BLaER1 treated with 17β-estradiol and CSF1 and Interleukin-3, amounts not matched to agents 10 nM and 100 nM (cell line): ENCODE data around the gene EPHA8.

Experiments
- H3K27ac ChIP-seq, 11 experiments: shearing (Covaris generic); formaldehyde crosslinking; 2 replicates each; pipeline ENCODE4 v1.8.1; 2022
- H3K27me3 ChIP-seq, 11 experiments: shearing (Covaris generic); formaldehyde crosslinking; 2 replicates each; pipeline ENCODE4 v1.8.1; 2022
- H3K36me3 ChIP-seq, 11 experiments: shearing (Covaris generic); formaldehyde crosslinking; 2 replicates each; pipeline ENCODE4 v1.8.1; 2022
- H3K4me1 ChIP-seq, 10 experiments: shearing (Covaris generic); formaldehyde crosslinking; 2 replicates each; pipeline ENCODE4 v1.8.1; 2022
- H3K4me2 ChIP-seq, 11 experiments: shearing (Covaris generic); formaldehyde crosslinking; 2 replicates each; pipeline ENCODE4 v1.8.1; 2022
- H3K4me3 ChIP-seq, 10 experiments: shearing (Covaris generic); formaldehyde crosslinking; 2 replicates each; pipeline ENCODE4 v1.8.1; 2022
- H3K9ac ChIP-seq, 11 experiments: shearing (Covaris generic); formaldehyde crosslinking; 2 replicates each; pipeline ENCODE4 v1.8.1; 2022
- H3K9me3 ChIP-seq, 11 experiments: shearing (Covaris generic); formaldehyde crosslinking; replicated peaks in 1 of 11; 2 replicates each; pipeline ENCODE4 v1.8.1; 2022
- H4K20me1 ChIP-seq, 11 experiments: shearing (Covaris generic); formaldehyde crosslinking; 2 replicates each; pipeline ENCODE4 v1.8.1; 2022
- Cebpa-rat ChIP-seq, 11 experiments: shearing (Covaris generic); IDR thresholded peaks; 2 replicates each; pipeline ENCODE4 v1.8.1; 2022

The EPHA8 gene

GRCh38 chr1:22641247-22641646 lies 78.0 kb downstream of the EPHA8 start:
- Histone ChIP-seq H3K9ac (peak overlapping the region in 2 of 11 experiments; percentile 60 to 82; a peak in 4 of 22 replicates), H3K4me1 (peaks cover 35 to 100% (median 50%) of the 10 kb centered on the region in 10 experiments), H3K4me3 (peak overlapping the region in 2 of 10 experiments; percentile 84 to 90; a peak in 3 of 20 replicates), H3K36me3 (peaks cover 0 to 79% (median 0%) of the 10 kb centered on the region in 11 experiments; a peak in 6 of 22 replicates), H3K9me3 (no peaks in the 10 kb centered on the region), H3K27ac (peak overlapping the region in 2 of 11 experiments; percentile 39; a peak in 3 of 22 replicates), H3K27me3 (no peaks in the 10 kb centered on the region), H3K4me2 (peak overlapping the region in 4 of 11 experiments; percentile 34 to 100 (median 89); a peak in 6 of 22 replicates), H4K20me1 (peaks cover 0 to 26% (median 0%) of the 10 kb centered on the region in 11 experiments; a peak in 6 of 22 replicates)
- no peak for TF ChIP-seq Cebpa-rat (IDR thresholded peaks at IDR 0.05)

DNA sequence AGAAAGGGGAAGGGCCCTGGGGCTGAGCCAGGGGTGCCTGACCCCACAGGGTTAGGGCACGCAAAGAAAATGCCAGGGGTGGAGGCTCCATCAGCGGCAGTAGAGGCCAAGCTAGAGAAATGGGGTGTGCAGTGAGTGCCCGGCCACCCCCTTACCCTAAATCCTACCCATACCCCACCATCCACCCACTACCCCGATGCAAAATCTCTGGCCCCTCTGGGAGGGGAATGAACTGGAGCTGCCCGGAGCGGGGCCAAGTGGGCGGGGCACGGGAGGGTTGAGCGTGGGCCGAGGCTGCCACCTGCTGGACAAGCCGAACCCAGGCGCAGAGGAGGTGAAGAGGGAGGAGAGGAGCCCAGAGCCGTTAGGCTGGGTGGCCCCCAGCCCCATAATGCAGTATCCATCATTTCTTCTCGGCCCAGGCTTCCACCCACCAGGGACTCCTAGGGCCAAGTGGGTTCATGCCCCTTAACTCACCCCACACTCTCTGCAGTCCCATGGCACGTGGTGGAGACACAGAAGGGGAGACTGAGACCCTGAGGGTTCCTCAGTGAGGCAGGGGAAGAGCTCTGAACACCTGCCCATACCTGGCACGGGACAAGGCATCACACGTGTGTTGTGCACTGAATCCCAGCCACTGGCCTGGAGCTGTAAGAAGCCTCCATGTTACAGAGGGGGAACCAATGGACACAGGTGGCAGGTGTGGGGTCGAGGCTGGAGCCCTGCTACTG lies 78.8 kb downstream of the EPHA8 start:
- Histone ChIP-seq H3K9ac (peak overlapping the region in 5 of 11 experiments; percentile 5 to 82 (median 35); a peak in 5 of 22 replicates), H3K4me2 (peak overlapping the region in 6 of 11 experiments; percentile 18 to 100 (median 60); a peak in 9 of 22 replicates)

DNA sequence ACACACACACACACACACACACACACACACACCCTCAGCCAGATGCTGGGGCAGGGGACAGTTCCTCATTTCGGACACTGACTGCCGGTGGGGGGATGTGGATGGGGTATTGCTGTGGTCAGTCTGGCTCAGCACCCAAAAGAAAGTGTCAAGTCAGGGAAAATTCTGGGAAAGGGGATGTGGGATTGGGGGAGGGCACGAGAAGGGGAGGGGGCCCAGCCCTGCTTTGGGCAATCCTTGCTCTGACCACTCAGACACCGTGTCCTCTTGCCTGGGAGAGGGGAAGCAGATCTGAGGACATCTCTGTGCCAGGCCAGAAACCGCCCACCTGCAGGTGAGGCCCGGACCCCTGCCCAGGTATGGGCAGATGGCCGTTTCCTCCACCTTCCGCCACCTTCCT lies 80.1 kb downstream of the EPHA8 start, which contains the start of gene C1QC:
Gene C1QC, plus strand, starts transcription at position 253 of the 400 bp plus-strand sequence. CDS start 391 bp downstream, outside the sequence.
- Histone ChIP-seq H3K9ac (peak within 1 kb of the TSS in 6 of 11 experiments; percentile 2 to 91 (median 46); a peak in 7 of 22 replicates), H3K4me2 (peak within 1 kb of the TSS in 8 of 11 experiments; percentile 17 to 100 (median 36); a peak in 11 of 22 replicates), H3K36me3 (peaks cover 0 to 88% (median 0%) of the 10 kb centered on the region in 11 experiments; a peak in 6 of 22 replicates), H3K4me1 (peaks cover 17 to 97% (median 28%) of the 10 kb centered on the region in 10 experiments; a peak in 19 of 20 replicates), H3K9me3 (no peaks in the 10 kb centered on the region), H3K27ac (peak within 1 kb of the TSS in 4 of 11 experiments; percentile 34 to 87 (median 72); a peak in 8 of 22 replicates), H4K20me1 (peaks cover 0 to 43% (median 0%) of the 10 kb centered on the region in 11 experiments; a peak in 7 of 22 replicates), H3K4me3 (peak within 1 kb of the TSS in 4 of 10 experiments; percentile 16 to 82 (median 72); a peak in 7 of 20 replicates), H3K27me3 (no peaks in the 10 kb centered on the region)
- no peak for TF ChIP-seq Cebpa-rat (IDR thresholded peaks at IDR 0.05)

More for the DNA sequence above, 78.8 kb downstream of the EPHA8 start:
- H3K27ac ChIP-seq = peak overlapping the region in 3 of 11 experiments; percentile 33 to 87 (median 56); a peak in 5 of 22 replicates
- peaks cover 0 to 87% (median 0%) of the 10 kb centered on the region in 11 experiments; a peak in 6 of 22 replicates for H3K36me3 ChIP-seq
- peaks cover 0 to 34% (median 0%) of the 10 kb centered on the region in 11 experiments; a peak in 7 of 22 replicates for H4K20me1 ChIP-seq
- H3K9me3 ChIP-seq = no peaks in the 10 kb centered on the region
- no peak for TF ChIP-seq Cebpa-rat (IDR thresholded peaks at IDR 0.05)
- no peaks in the 10 kb centered on the region for H3K27me3 ChIP-seq
- peak overlapping the region in 2 of 10 experiments; percentile 84 to 90; a peak in 3 of 20 replicates for H3K4me3 ChIP-seq
- H3K4me1 ChIP-seq = peaks cover 27 to 100% (median 42%) of the 10 kb centered on the region in 10 experiments

DNA sequence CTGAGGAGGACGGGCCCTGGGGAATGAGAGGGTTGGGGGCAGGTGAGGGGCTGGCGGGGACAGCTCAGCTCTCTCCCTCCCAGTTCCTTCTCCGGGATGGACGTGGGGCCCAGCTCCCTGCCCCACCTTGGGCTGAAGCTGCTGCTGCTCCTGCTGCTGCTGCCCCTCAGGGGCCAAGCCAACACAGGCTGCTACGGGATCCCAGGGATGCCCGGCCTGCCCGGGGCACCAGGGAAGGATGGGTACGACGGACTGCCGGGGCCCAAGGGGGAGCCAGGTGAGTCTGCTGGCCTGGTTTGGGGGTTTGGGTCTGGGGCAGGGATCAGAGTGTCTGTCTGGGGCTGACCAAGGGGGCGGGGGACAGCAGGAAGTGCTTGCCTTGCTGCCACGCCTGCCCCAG lies 80.6 kb downstream of the EPHA8 start:
- H4K20me1 ChIP-seq = peaks cover 0 to 43% (median 0%) of the 10 kb centered on the region in 11 experiments; a peak in 7 of 22 replicates
- no peaks in the 10 kb centered on the region for H3K27me3 ChIP-seq

DNA sequence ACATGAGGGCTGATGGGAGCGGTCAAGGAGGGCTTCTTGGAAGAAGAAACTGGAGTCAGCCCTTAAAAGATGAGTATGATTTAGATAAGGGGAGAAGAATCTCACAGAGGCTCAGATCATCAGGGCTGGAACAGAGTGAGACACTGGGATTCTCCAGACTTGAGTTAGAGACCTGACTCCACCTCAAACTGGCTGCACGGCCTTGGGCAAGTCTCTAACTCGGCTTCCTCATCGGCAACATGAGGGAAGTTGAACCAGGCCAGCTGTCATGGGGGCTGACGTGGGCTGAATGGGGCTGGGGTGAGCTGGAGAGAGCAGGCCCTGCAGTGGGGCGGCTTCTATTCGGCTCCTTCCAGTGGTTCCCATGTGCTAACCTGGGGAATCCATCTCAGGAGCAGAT lies 82.6 kb downstream of the EPHA8 start:
- H3K9ac ChIP-seq = peak overlapping the region in 3 of 11 experiments; percentile 69 to 91 (median 90); a peak in 4 of 22 replicates
- peak overlapping the region in 3 of 10 experiments; percentile 66 to 82 (median 79); a peak in 6 of 20 replicates for H3K4me3 ChIP-seq
- H3K4me2 ChIP-seq = peak overlapping the region in 5 of 11 experiments; percentile 19 to 100 (median 87); a peak in 10 of 22 replicates
- TF ChIP-seq Cebpa-rat (IDR thresholded peaks at IDR 0.05) = no peak
- no peaks in the 10 kb centered on the region for H3K9me3 ChIP-seq
- peaks cover 0 to 76% (median 0%) of the 10 kb centered on the region in 11 experiments; a peak in 6 of 22 replicates for H3K36me3 ChIP-seq
- H3K4me1 ChIP-seq = peaks cover 5 to 88% (median 18%) of the 10 kb centered on the region in 10 experiments; a peak in 16 of 20 replicates
- no peaks in the 10 kb centered on the region for H3K27me3 ChIP-seq
- peak overlapping the region in 3 of 11 experiments; percentile 7 to 87 (median 79); a peak in 5 of 22 replicates for H3K27ac ChIP-seq
- H4K20me1 ChIP-seq = peaks cover 0 to 33% (median 0%) of the 10 kb centered on the region in 11 experiments; a peak in 7 of 22 replicates

More for the DNA sequence above, 80.6 kb downstream of the EPHA8 start:
- Histone ChIP-seq H3K4me1 (peaks cover 13 to 95% (median 26%) of the 10 kb centered on the region in 10 experiments; a peak in 19 of 20 replicates), H3K36me3 (peaks cover 0 to 88% (median 0%) of the 10 kb centered on the region in 11 experiments; a peak in 6 of 22 replicates), H3K4me2 (peak overlapping the region in 6 of 11 experiments; percentile 21 to 100 (median 66); a peak in 10 of 22 replicates), H3K27ac (peak overlapping the region in 4 of 11 experiments; percentile 34 to 87 (median 72); a peak in 8 of 22 replicates), H3K9me3 (no peaks in the 10 kb centered on the region), H3K4me3 (peak overlapping the region in 4 of 10 experiments; percentile 16 to 82 (median 72); a peak in 7 of 20 replicates), H3K9ac (peak overlapping the region in 5 of 11 experiments; percentile 2 to 91 (median 69); a peak in 7 of 22 replicates)
- no peak for TF ChIP-seq Cebpa-rat (IDR thresholded peaks at IDR 0.05)

GRCh38 chr1:22646384-22646783 lies 83.1 kb downstream of the EPHA8 start:
- H3K4me2 ChIP-seq = peak overlapping the region in 4 of 11 experiments; percentile 31 to 100 (median 89); a peak in 7 of 22 replicates
- peak overlapping the region in 3 of 11 experiments; percentile 69 to 91 (median 90); a peak in 4 of 22 replicates for H3K9ac ChIP-seq

GRCh38 chr1:22650089-22650693 lies 86.9 kb downstream of the EPHA8 start:
- Histone ChIP-seq H3K9me3 (no peaks in the 10 kb centered on the region), H4K20me1 (peaks cover 0 to 43% (median 0%) of the 10 kb centered on the region in 11 experiments; a peak in 6 of 22 replicates), H3K9ac (peak overlapping the region in 2 of 11 experiments; percentile 59 to 84; a peak in 2 of 22 replicates), H3K4me3 (no peak overlapping the region), H3K4me1 (peaks cover 15 to 88% (median 22%) of the 10 kb centered on the region in 10 experiments), H3K36me3 (peaks cover 0 to 57% (median 0%) of the 10 kb centered on the region in 11 experiments; a peak in 6 of 22 replicates), H3K4me2 (peak overlapping the region in 3 of 11 experiments; percentile 4 to 98 (median 89); a peak in 4 of 22 replicates), H3K27me3 (no peaks in the 10 kb centered on the region), H3K27ac (peak overlapping the region in 2 of 11 experiments; percentile 61 to 77; a peak in 3 of 22 replicates)
- TF ChIP-seq Cebpa-rat (IDR thresholded peaks at IDR 0.05) = no peak

More at GRCh38 chr1:22646384-22646783, 83.1 kb downstream of the EPHA8 start:
- Histone ChIP-seq H4K20me1 (peaks cover 0 to 33% (median 0%) of the 10 kb centered on the region in 11 experiments; a peak in 7 of 22 replicates), H3K4me3 (peak overlapping the region in 3 of 10 experiments; percentile 66 to 82 (median 79); a peak in 6 of 20 replicates), H3K4me1 (peaks cover 5 to 88% (median 19%) of the 10 kb centered on the region in 10 experiments; a peak in 17 of 20 replicates), H3K36me3 (peaks cover 0 to 72% (median 0%) of the 10 kb centered on the region in 11 experiments; a peak in 6 of 22 replicates), H3K27me3 (no peaks in the 10 kb centered on the region), H3K27ac (peak overlapping the region in 3 of 11 experiments; percentile 7 to 87 (median 79); a peak in 4 of 22 replicates), H3K9me3 (no peaks in the 10 kb centered on the region)
- TF ChIP-seq Cebpa-rat (IDR thresholded peaks at IDR 0.05) = no peak
